ENCODE data around the gene L3MBTL4. TPM values are rescaled to one million over a fixed set of nuclear protein-coding genes. Genes with fewer than 3 reads are reported as not detected.

L3MBTL4 gene
- total RNA-seq, 2 donors from 2014 or later = 4.6 to 7.2 TPM

GRCh38 chr18:5997361-5997760 is 417.4 kb downstream of the L3MBTL4 start:
- H3K36me3 ChIP-seq (ENCODE audit: control insufficient read depth, insufficient read depth, low read length) = no peaks in the 10 kb centered on the region
- H3K9me3 ChIP-seq (ENCODE audit: control insufficient read depth, low read length) = peaks cover 5% of the 10 kb centered on the region
- no peak overlapping the region for H3K9ac ChIP-seq (ENCODE audit: extremely low read depth, low read length, poor library complexity, severe bottlenecking)
- H3K4me3 Mint-ChIP-seq = no peak overlapping the region
- H3K9me3 Mint-ChIP-seq = peaks cover 7% of the 10 kb centered on the region
- peak overlapping the region; percentile 21 for H3K4me3 ChIP-seq (ENCODE audit: low read length)
- no peak for TF ChIP-seq CTCF (conservative IDR thresholded peaks at IDR 0.05)
- H3K27ac ChIP-seq (ENCODE audit: low read depth, low read length) = no peak overlapping the region
- H3K27ac Mint-ChIP-seq = peak overlapping the region; percentile 72
- H3K4me1 Mint-ChIP-seq = peaks cover 35% of the 10 kb centered on the region
- H3K36me3 Mint-ChIP-seq (ENCODE audit: low read depth) = no peaks in the 10 kb centered on the region
- 49 to 100% methylated on average over 1 of the region's 1 CpG for WGBS, 2 experiments (ENCODE audit: insufficient coverage in 1 of 2, insufficient read length in 1 of 2)
- peak; percentile 57 for DNase-seq
- H3K27me3 ChIP-seq (ENCODE audit: control insufficient read depth, insufficient read depth, low read length, poor library complexity, severe bottlenecking) = no peaks in the 10 kb centered on the region
- H3K4me1 ChIP-seq (ENCODE audit: control insufficient read depth, insufficient read depth, low read length) = peaks cover 19% of the 10 kb centered on the region
- no peaks in the 10 kb centered on the region for H3K27me3 Mint-ChIP-seq (ENCODE audit: insufficient read depth)

DNA sequence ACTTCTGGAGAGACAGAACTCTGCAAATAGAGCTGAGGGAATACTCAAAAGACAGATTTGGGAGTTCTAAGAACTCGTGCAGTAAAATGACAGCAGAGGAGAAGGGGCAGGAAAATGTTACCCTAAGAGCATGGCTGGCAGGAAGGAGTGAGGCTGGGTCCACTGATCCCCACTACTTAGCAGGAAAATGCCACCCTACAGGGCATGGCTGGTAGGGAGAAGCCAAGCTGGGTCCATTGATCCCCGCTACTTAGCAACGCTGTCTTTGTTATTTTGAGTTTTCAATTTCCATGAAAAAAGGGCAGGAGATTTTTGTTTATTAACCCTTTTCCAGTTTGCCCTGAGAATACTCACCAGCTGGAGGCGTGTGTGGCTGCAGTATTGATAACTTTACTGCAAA is 419.1 kb downstream of the L3MBTL4 start:
- Mint-ChIP-seq H3K4me1 (peaks cover 33% of the 10 kb centered on the region), H3K27me3 (ENCODE audit: insufficient read depth) (no peaks in the 10 kb centered on the region), H3K36me3 (ENCODE audit: low read depth) (no peaks in the 10 kb centered on the region), H3K4me3 (no peak overlapping the region), H3K9me3 (peaks cover 7% of the 10 kb centered on the region), H3K27ac (no peak overlapping the region)
- no peak overlapping the region for H3K9ac ChIP-seq (ENCODE audit: extremely low read depth, low read length, poor library complexity, severe bottlenecking)
- peaks cover 5% of the 10 kb centered on the region for H3K9me3 ChIP-seq (ENCODE audit: control insufficient read depth, low read length)
- TF ChIP-seq CTCF (conservative IDR thresholded peaks at IDR 0.05) = no peak
- DNase-seq = peak; percentile 47
- H3K27ac ChIP-seq (ENCODE audit: low read depth, low read length) = no peak overlapping the region
- H3K4me3 ChIP-seq (ENCODE audit: low read length) = no peak overlapping the region
- WGBS, 2 experiments (ENCODE audit: insufficient coverage in 1 of 2, insufficient read length in 1 of 2) = 65 to 84% methylated on average over 2 to 4 of the region's 4 CpGs
- H3K27me3 ChIP-seq (ENCODE audit: control insufficient read depth, insufficient read depth, low read length, poor library complexity, severe bottlenecking) = no peaks in the 10 kb centered on the region
- peaks cover 19% of the 10 kb centered on the region for H3K4me1 ChIP-seq (ENCODE audit: control insufficient read depth, insufficient read depth, low read length)
- H3K36me3 ChIP-seq (ENCODE audit: control insufficient read depth, insufficient read depth, low read length) = no peaks in the 10 kb centered on the region

DNA sequence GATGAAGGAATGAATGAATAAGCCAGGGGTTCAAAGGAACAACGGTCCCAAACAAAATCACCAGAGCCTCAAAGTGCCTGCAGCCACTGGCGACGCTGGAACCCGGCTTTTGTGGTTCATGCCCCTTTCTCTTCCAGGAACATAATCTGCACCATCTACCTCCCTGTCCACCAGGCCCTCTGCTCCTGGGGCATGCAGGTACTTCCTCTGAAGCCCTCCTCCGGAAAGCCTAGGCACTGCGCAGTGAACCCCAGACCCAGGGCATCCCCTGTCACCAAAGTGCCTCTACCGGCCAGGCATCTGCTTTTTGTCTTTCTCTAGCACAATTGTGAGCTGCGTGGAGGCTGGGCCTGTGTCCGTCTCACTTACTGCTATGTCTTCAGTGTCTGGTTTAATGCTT is 420.8 kb downstream of the L3MBTL4 start:
- 94 to 97% methylated on average over 9 of the region's 9 CpGs for WGBS, 2 experiments (ENCODE audit: insufficient coverage in 1 of 2, insufficient read length in 1 of 2)

More for the DNA sequence above, 420.8 kb downstream of the L3MBTL4 start:
- Histone ChIP-seq H3K27me3 (ENCODE audit: control insufficient read depth, insufficient read depth, low read length, poor library complexity, severe bottlenecking) (no peaks in the 10 kb centered on the region), H3K4me1 (ENCODE audit: control insufficient read depth, insufficient read depth, low read length) (peaks cover 19% of the 10 kb centered on the region), H3K27ac (ENCODE audit: low read depth, low read length) (no peak overlapping the region), H3K36me3 (ENCODE audit: control insufficient read depth, insufficient read depth, low read length) (no peaks in the 10 kb centered on the region), H3K9ac (ENCODE audit: extremely low read depth, low read length, poor library complexity, severe bottlenecking) (no peak overlapping the region), H3K4me3 (ENCODE audit: low read length) (no peak overlapping the region), H3K9me3 (ENCODE audit: control insufficient read depth, low read length) (no peaks in the 10 kb centered on the region)
- Mint-ChIP-seq H3K4me3 (no peak overlapping the region), H3K27me3 (ENCODE audit: insufficient read depth) (no peaks in the 10 kb centered on the region), H3K36me3 (ENCODE audit: low read depth) (no peaks in the 10 kb centered on the region), H3K4me1 (peaks cover 33% of the 10 kb centered on the region), H3K27ac (no peak overlapping the region), H3K9me3 (no peaks in the 10 kb centered on the region)
- DNase-seq = peak; percentile 17
- no peak for TF ChIP-seq CTCF (conservative IDR thresholded peaks at IDR 0.05)
